Mucosa of stomach (tissue), 1 donor: ENCODE results near the gene RHCE.
A peak's percentile ranks its signal among the peaks of the same experiment; 100 is the strongest.
"Not testable (repeated sequence)": the region's sequence is repeated elsewhere in the genome, so short reads cannot be mapped to it uniquely, and the experiment has no call there.

ENCODE experiments used
- H3K27me3 ChIP-seq: one replicate; pipeline ENCODE4 v1.7.0; 2013; ENCODE audit warnings: mild to moderate bottlenecking, low read length; ENCODE audit not compliant: control insufficient read depth, insufficient read depth
- H3K36me3 ChIP-seq: one replicate; pipeline ENCODE4 v1.7.0; 2013; ENCODE audit warnings: low read length; ENCODE audit not compliant: control insufficient read depth, insufficient read depth
- H3K4me1 ChIP-seq: one replicate; pipeline ENCODE4 v1.7.0; 2013; ENCODE audit warnings: mild to moderate bottlenecking, low read length; ENCODE audit not compliant: control insufficient read depth, insufficient read depth
- H3K4me3 ChIP-seq: one replicate; pipeline ENCODE4 v1.7.0; 2013; ENCODE audit warnings: low read length
- H3K9ac ChIP-seq: one replicate; pipeline ENCODE4 v1.7.0; 2013; ENCODE audit warnings: mild to moderate bottlenecking, low read length, moderate library complexity
- H3K9me3 ChIP-seq: one replicate; pipeline ENCODE4 v1.7.0; 2013; ENCODE audit warnings: mild to moderate bottlenecking, low read length, moderate library complexity; ENCODE audit not compliant: control insufficient read depth
- donor health status: Pancreatic carcinoma.

Gene RHCE

DNA sequence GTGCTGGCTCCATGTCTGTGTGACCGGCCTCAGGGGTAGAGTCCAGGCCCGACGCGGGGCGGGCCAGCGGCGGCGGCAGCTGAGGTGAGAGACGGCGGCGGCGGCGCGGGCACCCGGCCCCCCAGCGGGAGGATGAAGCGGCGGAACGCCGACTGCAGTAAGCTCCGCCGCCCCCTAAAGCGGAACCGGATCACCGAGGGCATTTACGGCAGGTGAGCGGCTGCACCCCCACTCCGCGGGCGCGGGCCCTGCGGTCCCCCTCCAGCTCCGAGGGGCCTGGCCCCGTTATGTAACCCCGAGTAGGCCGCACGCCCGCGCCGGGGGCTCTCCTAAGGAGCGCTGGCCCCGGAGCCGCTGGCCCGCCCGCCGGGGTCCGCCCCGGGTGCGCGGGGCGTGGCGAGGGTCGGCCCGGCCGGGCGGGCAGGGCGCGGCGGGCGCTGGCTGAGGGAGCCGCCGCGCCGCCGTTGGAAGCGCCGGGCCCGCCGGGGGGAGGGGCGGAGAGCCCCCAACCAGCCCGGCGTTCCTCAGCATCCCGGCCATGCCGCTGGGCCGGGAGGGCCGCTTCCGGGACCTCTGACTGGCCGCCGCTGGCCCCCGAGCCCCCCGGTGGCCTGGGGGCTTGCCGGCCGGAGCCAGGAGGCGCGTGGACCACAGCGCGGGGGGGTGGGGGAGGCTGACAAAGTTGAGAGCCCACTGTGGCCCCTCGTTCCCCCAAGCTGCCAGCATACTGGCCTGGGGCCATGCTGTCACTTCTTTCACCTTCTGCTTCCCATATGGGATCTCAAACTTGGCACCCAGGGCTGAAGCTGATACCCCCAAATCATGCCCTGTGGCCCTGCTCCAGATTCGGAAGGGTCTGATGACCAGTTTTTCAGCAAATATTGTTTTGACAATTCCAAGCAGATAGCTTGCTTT lies 10.6 kb upstream of the RHCE start:
- peaks cover 13% of the 10 kb centered on the region for H3K4me1 ChIP-seq
- H3K36me3 ChIP-seq: no peaks in the 10 kb centered on the region
- no peaks in the 10 kb centered on the region for H3K27me3 ChIP-seq
- peak overlapping the region; percentile 78 for H3K9ac ChIP-seq
- H3K9me3 ChIP-seq: no peaks in the 10 kb centered on the region
- H3K4me3 ChIP-seq: peak overlapping the region; percentile 20

DNA sequence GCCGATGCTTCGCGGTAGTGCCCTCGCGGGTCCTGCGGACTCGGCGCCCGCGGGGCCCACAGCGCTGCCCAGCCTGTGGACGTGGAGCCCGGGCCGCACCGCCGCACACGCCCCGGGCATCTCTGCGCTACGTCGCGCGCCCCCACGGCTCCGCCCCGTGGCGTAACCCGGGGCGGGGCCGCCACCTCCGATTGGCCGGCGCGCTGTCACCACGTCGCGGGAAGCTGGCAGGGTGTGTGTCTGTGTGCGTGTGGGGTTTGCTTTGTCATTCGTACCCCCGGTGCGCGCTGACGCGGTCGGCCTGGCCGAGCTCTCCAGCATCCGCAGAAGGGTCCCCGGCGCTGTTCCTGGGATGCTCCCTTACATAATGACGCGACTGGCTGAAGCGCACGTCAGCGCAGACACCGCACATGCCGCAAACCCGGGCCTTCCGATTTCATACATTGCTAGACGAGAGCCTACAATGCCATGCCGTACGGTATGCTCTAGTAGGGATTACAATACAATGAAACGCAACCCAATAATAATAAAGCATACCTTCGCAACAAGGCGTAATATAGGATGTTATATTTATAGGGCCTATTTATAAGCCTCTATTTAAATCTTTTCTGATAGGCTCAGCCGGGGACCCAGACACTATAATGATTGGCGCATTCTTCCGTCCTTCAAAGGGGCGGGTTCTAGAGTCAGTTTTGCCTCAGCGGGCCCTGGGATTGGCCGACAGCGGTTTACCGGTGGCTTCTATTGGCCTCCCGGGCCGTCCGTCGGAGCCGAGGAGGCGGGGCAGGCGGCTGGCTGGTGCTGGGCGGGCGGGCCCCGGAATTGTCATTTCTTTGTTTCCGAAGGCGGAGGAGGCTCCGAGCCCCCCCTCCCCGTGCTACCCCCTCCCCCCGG lies 9.7 kb upstream of the RHCE start, which contains the start of gene MACO1:
MACO1 (plus strand) TSS at position 825 of the 894 bp plus-strand sequence. CDS start 202 bp downstream, outside the sequence.
- peaks cover 18% of the 10 kb centered on the region for H3K4me1 ChIP-seq
- no peaks in the 10 kb centered on the region for H3K9me3 ChIP-seq
- no peaks in the 10 kb centered on the region for H3K27me3 ChIP-seq
- H3K9ac ChIP-seq: peak within 1 kb of the TSS; percentile 87
- no peaks in the 10 kb centered on the region for H3K36me3 ChIP-seq
- H3K4me3 ChIP-seq: peak within 1 kb of the TSS; percentile 92

DNA sequence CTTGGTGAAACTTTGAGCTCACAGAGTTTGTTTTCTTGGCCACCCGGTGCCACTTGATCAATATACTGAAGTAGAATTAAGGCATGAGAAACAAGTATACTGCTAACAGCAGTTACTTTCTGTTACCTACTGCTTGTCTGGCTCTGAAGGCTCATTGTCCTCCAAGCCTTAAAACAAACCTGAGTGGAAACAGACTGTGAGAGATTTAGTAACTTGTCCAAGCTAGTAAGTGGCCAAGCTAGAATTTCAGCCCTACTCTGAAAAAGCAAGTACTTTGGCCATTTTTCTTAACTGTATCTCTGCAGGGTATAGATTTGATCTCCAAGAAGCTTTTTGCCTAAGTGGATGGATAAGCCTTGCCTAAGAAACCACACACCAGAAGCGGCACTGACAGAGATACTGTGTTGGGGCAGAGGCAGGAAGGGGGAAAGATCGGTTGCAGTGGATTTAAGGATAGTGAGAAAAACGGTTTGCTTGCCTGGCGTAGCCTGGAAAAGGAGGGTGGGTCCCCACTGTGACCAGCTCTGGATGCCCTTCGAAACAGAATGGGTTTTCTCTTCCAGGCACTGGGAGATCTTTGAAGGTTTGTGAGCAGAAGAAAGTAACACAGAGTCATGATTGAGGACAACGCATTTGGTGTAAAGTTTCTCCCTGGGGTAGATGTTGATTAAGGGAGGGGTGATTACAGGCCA lies 8.0 kb upstream of the RHCE start:
- Histone ChIP-seq H3K4me3 (no peak overlapping the region), H3K4me1 (peaks cover 21% of the 10 kb centered on the region), H3K36me3 (no peaks in the 10 kb centered on the region), H3K27me3 (no peaks in the 10 kb centered on the region), H3K9me3 (no peaks in the 10 kb centered on the region), H3K9ac (no peak overlapping the region)

DNA sequence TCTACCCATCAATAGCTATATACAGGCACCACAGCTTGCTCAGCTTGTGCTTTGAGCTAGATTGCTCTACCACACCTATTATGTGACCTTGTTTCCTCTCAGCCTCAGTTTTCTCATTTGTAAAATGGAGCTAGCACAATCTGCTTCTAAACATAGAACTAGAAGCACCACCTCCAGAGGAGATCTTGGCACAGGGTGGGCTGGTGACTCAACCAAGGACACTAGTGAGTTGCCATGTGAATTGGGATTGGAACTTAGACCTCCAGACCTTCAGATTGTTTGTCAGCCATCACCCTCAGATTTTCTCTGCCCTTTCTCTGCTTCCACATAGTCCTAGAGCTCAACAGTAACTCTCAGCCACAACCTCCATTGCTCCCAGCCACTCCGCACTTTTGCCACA lies 7.1 kb upstream of the RHCE start:
- Histone ChIP-seq H3K4me1 (peaks cover 21% of the 10 kb centered on the region), H3K36me3 (no peaks in the 10 kb centered on the region), H3K9me3 (no peaks in the 10 kb centered on the region), H3K9ac (no peak overlapping the region), H3K27me3 (no peaks in the 10 kb centered on the region), H3K4me3 (no peak overlapping the region)

DNA sequence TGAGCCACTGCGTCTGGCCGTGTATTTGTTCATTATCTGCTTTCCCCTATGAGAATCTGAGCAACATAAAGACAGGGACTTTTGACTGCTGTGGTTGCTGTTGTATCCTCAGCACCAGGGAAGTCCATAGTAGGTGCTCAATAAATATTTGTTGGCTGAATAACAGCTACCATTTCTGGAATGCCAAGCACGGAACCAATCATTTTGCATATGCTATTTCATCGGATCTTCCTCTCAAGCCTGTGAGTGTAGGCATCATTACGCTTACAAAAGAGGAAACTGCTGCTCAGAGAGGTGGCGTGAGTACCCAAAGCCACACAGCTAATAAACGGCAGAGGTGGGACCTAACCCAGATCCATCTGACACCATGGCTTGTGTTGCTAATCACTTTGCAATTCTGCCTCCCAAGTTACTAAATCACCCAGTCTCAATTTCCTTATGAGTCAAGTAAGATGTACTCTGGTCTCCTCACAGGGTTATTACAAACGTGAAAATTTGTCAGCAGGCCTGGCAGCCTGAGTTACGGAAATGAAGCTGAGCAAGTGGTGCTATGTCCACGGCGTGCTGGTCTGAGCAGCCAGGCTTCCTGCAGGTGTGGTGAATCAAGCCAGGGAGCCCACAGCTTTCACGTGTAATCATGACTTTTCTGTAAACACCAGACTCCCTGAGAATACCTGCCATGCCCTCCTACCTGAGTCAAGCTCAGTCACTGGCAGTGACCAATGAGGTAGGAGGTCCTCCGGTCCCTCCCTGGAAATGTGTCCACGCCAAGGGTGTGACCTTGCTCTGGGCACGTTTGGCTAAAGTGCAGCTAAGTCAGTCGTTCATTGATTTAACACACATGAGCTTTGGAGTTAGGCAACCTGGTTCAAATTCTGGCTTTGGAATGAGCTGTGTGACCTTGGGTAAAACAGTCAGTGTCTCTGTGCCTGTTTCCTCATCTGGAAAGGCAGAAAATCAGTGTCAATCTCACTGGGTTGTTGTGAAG lies 4.8 kb upstream of the RHCE start:
- Histone ChIP-seq H3K4me3 (no peak overlapping the region), H3K36me3 (no peaks in the 10 kb centered on the region), H3K9me3 (no peaks in the 10 kb centered on the region), H3K9ac (no peak overlapping the region), H3K27me3 (no peaks in the 10 kb centered on the region), H3K4me1 (peaks cover 21% of the 10 kb centered on the region)

DNA sequence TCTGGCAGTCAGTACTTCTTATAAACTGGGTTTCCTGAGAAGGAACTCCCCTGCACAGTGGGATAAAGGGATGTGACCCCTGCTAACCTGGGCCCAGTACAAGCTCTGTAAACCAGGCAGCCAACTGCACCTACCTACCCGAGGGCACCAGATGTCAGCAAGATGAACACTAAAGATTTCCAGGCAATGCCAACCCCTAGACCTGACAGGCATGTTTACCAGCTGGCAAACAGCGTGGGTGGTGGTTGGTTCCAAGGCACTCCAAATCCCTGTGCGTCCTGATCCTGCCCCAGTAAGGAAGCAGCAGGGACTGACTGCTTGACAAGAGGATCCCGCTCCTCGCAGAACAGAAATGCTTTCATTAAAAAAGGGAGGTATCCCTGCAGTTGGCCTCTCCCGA lies 2.6 kb upstream of the RHCE start:
- H3K4me1 ChIP-seq: peaks cover 16% of the 10 kb centered on the region
- H3K36me3 ChIP-seq, H3K4me3 ChIP-seq, H3K9ac ChIP-seq, H3K27me3 ChIP-seq, H3K9me3 ChIP-seq: not testable (repeated sequence)

DNA sequence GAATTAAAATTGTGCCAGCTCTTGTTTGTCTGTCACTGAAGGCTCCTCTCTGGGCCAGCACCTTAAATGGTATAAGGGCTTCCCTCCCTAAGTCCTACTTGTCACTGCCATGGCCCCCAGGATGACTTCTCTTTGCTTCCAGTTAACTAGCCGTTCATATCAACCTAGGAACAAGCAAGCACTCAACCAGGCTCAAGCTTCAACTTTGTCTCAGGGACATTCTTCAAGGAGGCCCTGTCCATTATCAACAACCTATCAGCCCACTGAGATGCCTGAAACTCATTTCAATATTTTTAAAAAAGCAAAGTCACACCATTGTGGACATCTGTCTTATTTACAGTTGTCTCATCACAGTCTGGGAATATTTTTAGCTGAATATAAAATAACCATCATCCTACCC lies 1.3 kb downstream of the RHCE start:
- H3K4me1 ChIP-seq, H3K9ac ChIP-seq, H3K36me3 ChIP-seq, H3K27me3 ChIP-seq, H3K4me3 ChIP-seq, H3K9me3 ChIP-seq: not testable (repeated sequence)

DNA sequence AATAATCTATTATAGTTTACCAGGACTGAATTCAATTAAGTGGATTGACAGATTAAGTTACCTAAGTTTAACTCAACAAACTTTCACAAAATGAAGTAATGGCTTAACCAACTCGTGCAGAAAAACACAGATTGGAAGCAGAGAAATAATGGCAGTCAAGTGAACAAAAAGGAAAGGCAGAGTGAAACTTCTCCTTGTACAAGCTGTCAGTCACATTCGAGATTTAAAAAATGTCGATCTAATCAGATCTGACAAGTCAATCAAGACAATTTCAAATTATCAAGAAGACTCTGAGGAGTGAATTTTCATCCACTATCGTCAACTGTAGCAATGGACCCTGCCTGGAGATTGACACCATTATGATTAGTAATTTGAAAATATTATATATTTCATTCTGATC lies 3.3 kb downstream of the RHCE start:
- H3K9me3 ChIP-seq, H3K4me3 ChIP-seq, H3K27me3 ChIP-seq, H3K4me1 ChIP-seq, H3K9ac ChIP-seq, H3K36me3 ChIP-seq: not testable (repeated sequence)

DNA sequence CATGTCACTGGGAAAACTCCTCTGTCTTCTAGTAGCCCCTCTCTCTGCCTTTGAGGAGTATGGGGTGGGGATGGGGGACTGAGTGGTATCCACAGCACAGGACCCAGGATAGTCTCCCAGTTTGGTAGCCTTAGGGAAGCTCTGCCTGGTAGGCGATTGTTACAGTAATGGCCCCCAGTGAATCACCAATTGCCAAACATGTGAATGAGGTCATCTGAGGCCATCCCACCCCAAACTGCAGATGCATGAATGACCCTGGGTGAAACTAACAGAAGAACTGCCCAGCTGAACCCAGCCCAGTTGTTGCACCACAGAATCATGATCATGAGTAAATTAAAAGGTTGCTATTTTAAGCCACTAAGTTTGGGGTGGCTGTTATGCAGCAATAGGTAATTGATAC lies 6.0 kb downstream of the RHCE start:
- H3K27me3 ChIP-seq, H3K9me3 ChIP-seq, H3K9ac ChIP-seq, H3K4me3 ChIP-seq, H3K36me3 ChIP-seq, H3K4me1 ChIP-seq: not testable (repeated sequence)

DNA sequence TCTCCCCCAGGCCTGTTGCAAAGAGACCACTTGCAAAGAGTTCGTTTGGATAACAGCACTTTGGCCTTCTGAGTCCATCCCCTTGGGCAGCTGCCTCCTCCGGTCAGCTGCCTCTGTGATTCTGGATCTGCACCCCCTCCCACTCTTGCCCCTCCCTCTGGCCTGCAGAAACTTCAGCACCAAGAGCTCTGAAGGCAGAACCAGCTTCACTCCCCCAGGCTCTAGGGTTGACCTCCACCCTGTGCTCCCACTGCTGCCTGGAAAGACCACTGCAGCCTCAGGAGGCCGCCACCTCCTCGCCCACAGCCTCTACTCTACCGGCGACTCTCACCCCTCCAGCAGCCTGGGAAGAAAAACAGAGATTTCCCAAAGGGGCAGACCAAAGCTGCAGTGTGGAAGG lies 6.5 kb downstream of the RHCE start:
- not testable (repeated sequence) for H3K36me3 ChIP-seq, H3K9ac ChIP-seq, H3K9me3 ChIP-seq, H3K4me3 ChIP-seq, H3K27me3 ChIP-seq, H3K4me1 ChIP-seq
